LNCAP (cell line): ENCODE data around the gene KLHL26.

Experiments used
- CTCF ChIP-seq: fragments of 450-650 bp; IDR thresholded peaks from 2 replicates; pipeline ENCODE4 v1.5.1; 2017; ENCODE audit warnings: mild to moderate bottlenecking

Gene KLHL26

GRCh38 chr19:18599485-18599884 is 37.3 kb upstream of the KLHL26 start:
- TF ChIP-seq CTCF: no peak

GRCh38 chr19:18601875-18602274 is 35.0 kb upstream of the KLHL26 start:
- TF ChIP-seq CTCF: no peak

GRCh38 chr19:18603255-18603957 is 33.4 kb upstream of the KLHL26 start:
- TF ChIP-seq CTCF: no peak

- no peak for TF ChIP-seq CTCF
Measured at GRCh38 chr19:18603958-18604819, 32.6 kb upstream of the KLHL26 start.

- TF ChIP-seq CTCF: no peak
Measured at GRCh38 chr19:18604820-18605159, 32.0 kb upstream of the KLHL26 start.

GRCh38 chr19:18605196-18605545 is 31.7 kb upstream of the KLHL26 start:
- TF ChIP-seq CTCF: no peak

DNA sequence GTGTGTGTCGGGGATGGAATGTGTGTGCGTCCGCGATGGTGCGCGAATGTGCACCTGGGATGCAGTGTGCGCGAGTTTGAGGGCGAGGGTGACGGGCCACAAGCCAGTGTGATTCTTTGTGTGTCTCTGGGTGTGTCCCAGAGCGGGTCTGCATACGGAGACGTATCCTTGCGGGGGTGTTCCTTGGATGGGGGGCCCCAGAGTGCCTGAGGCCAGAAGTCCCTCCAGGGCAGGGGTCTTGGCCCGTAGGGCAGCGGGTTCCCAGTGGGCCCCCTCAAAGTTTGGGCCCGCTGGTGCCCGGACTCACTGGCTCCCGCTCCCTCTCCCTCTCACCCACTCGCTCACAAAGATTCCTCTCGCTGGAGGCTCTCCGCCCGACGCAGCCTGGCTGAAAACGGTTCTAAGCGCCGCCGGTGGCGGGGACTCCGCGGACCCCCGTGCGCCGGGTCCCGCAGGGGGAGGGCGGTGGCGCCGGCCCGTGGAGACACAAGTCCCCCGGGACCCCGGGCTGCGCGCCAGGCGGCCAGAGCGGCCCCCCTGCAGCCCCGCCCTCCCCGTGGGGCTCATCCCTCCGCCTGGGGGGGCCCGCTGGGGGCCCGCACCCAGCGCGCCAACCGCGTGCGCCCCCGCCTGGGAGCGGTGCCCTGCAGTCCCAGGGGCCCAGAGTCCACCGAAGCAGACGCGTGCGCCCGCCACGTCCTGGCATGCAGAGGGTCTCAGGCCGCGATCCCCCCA is 31.1 kb upstream of the KLHL26 start:
- TF ChIP-seq CTCF: no peak
